IMR-90 (cell line): Measurements from ENCODE around the gene CCNDBP1. TPM values are rescaled to one million over a fixed set of nuclear protein-coding genes. Genes with fewer than 3 reads are reported as not detected.

Experiments used
- ATAC-seq: fragments of 200-7000 bp; cut with Tn5 transposase; 2 replicates; pipeline ENCODE4 v1.9.1; 2020; ENCODE audit warnings: low read depth, mild to moderate bottlenecking, moderate library complexity
- BruUV-seq: library from RNA; stranded (reverse); fragments of 400-500 nt; replicated peaks from 2 replicates; lab custom pipeline; 2021; lab: Mats Ljungman, UMichigan
- CTCF ChIA-PET: fragments of 300-600 bp; formaldehyde crosslinking; extraction: SDS; loops from one replicate; lab custom pipeline; 2021; ENCODE audit warnings: antibody characterized with exemption; lab: Yijun Ruan, JAX
- POLR2A ChIA-PET: fragments of 300-600 bp; sonication (Branson Sonifier 250); formaldehyde crosslinking; loops from one replicate; lab custom pipeline; 2022; ENCODE audit warnings: antibody characterized with exemption; ENCODE audit not compliant: unreplicated experiment; lab: Charles Lee
- DNase-seq: peaks from one replicate; pipeline ENCODE4 v3.0.0; 2013
- H2AFZ ChIP-seq: replicated peaks from 2 replicates; pipeline ENCODE3; 2013; ENCODE audit warnings: low read length, mild to moderate bottlenecking; ENCODE audit not compliant: poor library complexity
- H2AK5ac ChIP-seq: 2 replicates; pipeline ENCODE4 v1.6.1; 2013; ENCODE audit warnings: low read depth, low read length, inconsistent platforms
- H2AK9ac ChIP-seq: replicated peaks from 2 replicates; pipeline ENCODE3; 2013; ENCODE audit warnings: mild to moderate bottlenecking, low read depth, low read length, moderate library complexity; ENCODE audit not compliant: poor library complexity
- H2BK120ac ChIP-seq: 2 replicates; pipeline ENCODE4 v1.6.1; 2013; ENCODE audit warnings: low read depth, low read length, inconsistent platforms
- H2BK15ac ChIP-seq: 3 replicates; pipeline ENCODE4 v1.6.1; 2013; ENCODE audit warnings: low read depth, low read length, inconsistent platforms
- H2BK20ac ChIP-seq: 2 replicates; pipeline ENCODE4 v1.6.1; 2013; ENCODE audit warnings: low read depth, mild to moderate bottlenecking, inconsistent platforms, low read length, moderate library complexity
- H2BK5ac ChIP-seq: 2 replicates; pipeline ENCODE4 v1.6.1; 2013; ENCODE audit warnings: mild to moderate bottlenecking, low read depth, low read length, inconsistent platforms; ENCODE audit not compliant: poor library complexity, severe bottlenecking
- H3K14ac ChIP-seq: replicated peaks from 2 replicates; pipeline ENCODE4 v1.6.1; 2013; ENCODE audit warnings: low read depth, low read length, inconsistent platforms
- H3K18ac ChIP-seq: 2 replicates; pipeline ENCODE4 v1.6.1; 2013; ENCODE audit warnings: low read depth, low read length, control low read depth
- H3K23ac ChIP-seq: 2 replicates; pipeline ENCODE4 v1.6.1; 2013; ENCODE audit warnings: low read depth, low read length, inconsistent platforms
- H3K27ac ChIP-seq: 2 replicates; pipeline ENCODE4 v1.5.1; 2013; ENCODE audit warnings: mild to moderate bottlenecking, control low read depth, low read length; ENCODE audit not compliant: insufficient read depth
- H3K27me3 ChIP-seq: 2 replicates; pipeline ENCODE4 v1.6.1; 2013; ENCODE audit warnings: low read length; ENCODE audit not compliant: control insufficient read depth, insufficient read depth
- H3K36me3 ChIP-seq: 2 replicates; pipeline ENCODE4 v1.6.1; 2013; ENCODE audit warnings: low read length, mixed read lengths; ENCODE audit not compliant: control insufficient read depth, insufficient read depth
- H3K4ac ChIP-seq: 2 replicates; pipeline ENCODE4 v1.6.1; 2013; ENCODE audit warnings: low read depth, low read length, inconsistent platforms
- H3K4me1 ChIP-seq: 2 replicates; pipeline ENCODE4 v1.6.1; 2013; ENCODE audit warnings: low read length, mixed read lengths; ENCODE audit not compliant: control insufficient read depth, insufficient read depth
- H3K4me2 ChIP-seq: 2 replicates; pipeline ENCODE4 v1.6.1; 2013; ENCODE audit warnings: low read depth, mild to moderate bottlenecking, control low read depth, low read length, moderate library complexity
- H3K4me3 ChIP-seq: 2 replicates; pipeline ENCODE4 v1.5.1; 2013; ENCODE audit warnings: low read depth, mild to moderate bottlenecking, control low read depth, low read length, moderate library complexity; ENCODE audit not compliant: insufficient read depth
- H3K56ac ChIP-seq: 2 replicates; pipeline ENCODE4 v1.6.1; 2013; ENCODE audit warnings: low read length, inconsistent platforms; ENCODE audit not compliant: insufficient read depth; ENCODE audit errors: extremely low read depth
- H3K79me1 ChIP-seq, 2 experiments: 2 replicates each; pipeline ENCODE4 v1.6.1; 2013; ENCODE audit warnings: low read length in 2 of 2, inconsistent platforms in 1 of 2, low read depth in 1 of 2
- H3K9ac ChIP-seq: 2 replicates; pipeline ENCODE4 v1.6.1; 2013; ENCODE audit warnings: low read depth, low read length, control low read depth
- H3K9me1 ChIP-seq: 2 replicates; pipeline ENCODE4 v1.6.1; 2013; ENCODE audit warnings: low read length, inconsistent platforms; ENCODE audit not compliant: insufficient read depth
- H3K9me3 ChIP-seq: 2 replicates; pipeline ENCODE4 v1.6.1; 2013; ENCODE audit warnings: low read length; ENCODE audit not compliant: control insufficient read depth, insufficient read depth
- H4K20me1 ChIP-seq: 2 replicates; pipeline ENCODE4 v1.6.1; 2013; ENCODE audit warnings: low read length, inconsistent platforms; ENCODE audit not compliant: insufficient read depth
- H4K5ac ChIP-seq: 2 replicates; pipeline ENCODE4 v1.6.1; 2013; ENCODE audit warnings: mild to moderate bottlenecking, low read depth, low read length, control low read depth
- H4K8ac ChIP-seq, 2 experiments: 2 replicates each; pipeline ENCODE4 v1.6.1; 2013; ENCODE audit warnings: low read depth in 2 of 2, low read length in 2 of 2, control low read depth in 1 of 2, inconsistent platforms in 1 of 2
- H4K91ac ChIP-seq: 2 replicates; pipeline ENCODE4 v1.6.1; 2013; ENCODE audit warnings: low read depth, low read length, inconsistent platforms; ENCODE audit not compliant: insufficient read depth
- MAFK ChIP-seq: IDR thresholded peaks from 2 replicates; pipeline ENCODE4 v1.6.1; 2012; ENCODE audit warnings: low read depth, low read length, improper control_type of control experiment
- RFX5 ChIP-seq: IDR thresholded peaks from 2 replicates; pipeline ENCODE4 v1.8.0; 2012; ENCODE audit warnings: low read depth, mild to moderate bottlenecking, low read length, moderate library complexity
- WGBS, 2 experiments: methylation state at CpG; one replicate each; pipeline versions ENCODE4 v1.1.5 to v1.1.7; 2013; ENCODE audit warnings: missing lambda C conversion rate in 2 of 2; ENCODE audit not compliant: insufficient read length in 1 of 2; ENCODE audit errors: extremely low coverage in 2 of 2; 5-methylcytosine and 5-hydroxymethylcytosine counted together
- dilution Hi-C: fragments of 300-500 bp; cut with HindIII; formaldehyde crosslinking; loops from one replicate; pipeline ENCODE4 v1.14.3; 2018; ENCODE audit warnings: low sequenced_read_pairs; ENCODE audit not compliant: unreplicated experiment
- in situ Hi-C: fragments of 300-500 bp; cut with MboI; formaldehyde crosslinking; loops from 3 replicates; pipeline ENCODE4 v1.14.3; 2019; ENCODE audit warnings: low sequenced_read_pairs, inconsistent platforms, mixed read lengths
- intact Hi-C: fragments of 100-400 bp; cut with micrococcal nuclease; formaldehyde crosslinking; loops from 2 replicates; pipeline ENCODE4 v1.10.0; 2022
- polyA plus RNA-seq, 3 experiments: library from polyadenylated mRNA; depleted of rRNA; stranded (reverse); fragments of >200 nt; gene quantifications; 2 replicates each; pipeline ENCODE4 v1.2.3, GENCODE V29; 2012; ENCODE audit warnings: low replicate concordance in 1 of 3
- total RNA-seq: library from RNA; depleted of rRNA; stranded (reverse); fragments of >200 nt; gene quantifications from 2 replicates; pipeline ENCODE4 v1.2.3, GENCODE V29; 2012
- TF ChIP-seq, protein P1 (sequence below): fragments of 150-350 bp; IDR thresholded peaks from 2 replicates; pipeline ENCODE4 v1.6.1; 2017; ENCODE audit warnings: mild to moderate bottlenecking, antibody characterized with exemption, low read length, low read depth

The CCNDBP1 gene
- total and polyA plus RNA-seq, 2 of the 4 experiments (the other 2 are of a cell fraction) = 34.9 to 40.3 TPM

DNA sequence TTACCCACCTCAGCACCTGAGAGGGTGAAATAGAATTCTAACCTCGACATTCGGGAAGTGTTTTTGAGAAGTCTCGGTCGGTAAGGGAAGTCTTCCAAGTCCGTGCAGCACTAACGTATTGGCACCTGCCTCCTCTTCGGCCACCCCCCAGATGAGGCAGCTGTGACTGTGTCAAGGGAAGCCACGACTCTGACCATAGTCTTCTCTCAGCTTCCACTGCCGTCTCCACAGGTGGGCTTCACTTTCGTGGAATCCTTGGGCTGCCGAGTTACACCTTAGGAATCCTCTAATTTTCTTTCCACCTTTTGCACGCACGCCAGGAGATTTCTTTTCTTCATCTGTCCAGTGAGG is 775 bp downstream of the CCNDBP1 start:
- peaks cover 7% of the 10 kb centered on the region for H3K36me3 ChIP-seq
- 8% methylated on average over 2 of the region's 13 CpGs; no CpG with 5 or more reads in 1 of the 2 experiments for WGBS, 2 experiments
- H3K27me3 ChIP-seq = no peaks in the 10 kb centered on the region
- H2AK5ac ChIP-seq = peak overlapping the region; percentile 63; the same call in 1 of the 2 replicates
- H3K18ac ChIP-seq = no peak overlapping the region
- peak overlapping the region; percentile 55; the same call in 1 of the 2 replicates for H4K5ac ChIP-seq
- intact Hi-C loops = loop anchor here (5.0 to 10.0 kb wide), 2 partner anchors 91 to 484 kb away; no protein-coding TSS in a partner anchor
- peak overlapping the region; percentile 98 for H3K4me2 ChIP-seq
- H3K4me1 ChIP-seq = no peaks in the 10 kb centered on the region
- peaks cover 10 to 13% of the 10 kb centered on the region in 2 experiments for H3K79me1 ChIP-seq
- H3K56ac ChIP-seq = peak overlapping the region; percentile 35; the same call in 1 of the 2 replicates
- ATAC-seq (0 out of 2 replicates have a peak, but pooled peaks have one; percentile 2), DNase-seq (no peak)
- dilution Hi-C loops = no loop called here
- in situ Hi-C loops = loop anchor here (5.0 kb wide), 1 partner anchor 96 kb away; no protein-coding TSS in a partner anchor
- POLR2A ChIA-PET = no interaction called here
- TF ChIP-seq RFX5 (no peak), MAFK (no peak)
- TF ChIP-seq, protein P1, sequence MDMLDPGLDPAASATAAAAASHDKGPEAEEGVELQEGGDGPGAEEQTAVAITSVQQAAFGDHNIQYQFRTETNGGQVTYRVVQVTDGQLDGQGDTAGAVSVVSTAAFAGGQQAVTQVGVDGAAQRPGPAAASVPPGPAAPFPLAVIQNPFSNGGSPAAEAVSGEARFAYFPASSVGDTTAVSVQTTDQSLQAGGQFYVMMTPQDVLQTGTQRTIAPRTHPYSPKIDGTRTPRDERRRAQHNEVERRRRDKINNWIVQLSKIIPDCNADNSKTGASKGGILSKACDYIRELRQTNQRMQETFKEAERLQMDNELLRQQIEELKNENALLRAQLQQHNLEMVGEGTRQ = no peak
- peak overlapping the region; percentile 82 for H3K9ac ChIP-seq
- no TSS peak for BruUV-seq
- H4K8ac ChIP-seq = peak overlapping the region; percentile 65 to 72; a peak in 3 of 4 replicates
- CTCF ChIA-PET = interaction anchor here (1.2 kb wide), 1 partner anchor 100 kb away, joined by 3 read pairs; no protein-coding TSS in a partner anchor
- peak overlapping the region; percentile 74 for H3K4ac ChIP-seq
- H4K20me1 ChIP-seq = no peaks in the 10 kb centered on the region
- peaks cover 7% of the 10 kb centered on the region; the same call in 1 of the 2 replicates for H3K9me1 ChIP-seq
- H2AFZ ChIP-seq = peak overlapping the region; percentile 99
- peak overlapping the region; percentile 44 for H2BK5ac ChIP-seq
- peak overlapping the region; percentile 88 for H2AK9ac ChIP-seq
- no peak overlapping the region for H2BK15ac ChIP-seq
- no peak overlapping the region for H2BK20ac ChIP-seq
- peak overlapping the region; percentile 85 for H3K4me3 ChIP-seq
- peak overlapping the region; percentile 82 for H3K23ac ChIP-seq
- no peak overlapping the region; the same call in 1 of the 2 replicates for H3K27ac ChIP-seq
- H3K9me3 ChIP-seq = no peaks in the 10 kb centered on the region
- peak overlapping the region; percentile 86 for H3K14ac ChIP-seq
- H4K91ac ChIP-seq = peak overlapping the region; percentile 53
- no peak overlapping the region for H2BK120ac ChIP-seq
